Measurements from ENCODE around the gene PLA2G15.

The PLA2G15 gene

DNA sequence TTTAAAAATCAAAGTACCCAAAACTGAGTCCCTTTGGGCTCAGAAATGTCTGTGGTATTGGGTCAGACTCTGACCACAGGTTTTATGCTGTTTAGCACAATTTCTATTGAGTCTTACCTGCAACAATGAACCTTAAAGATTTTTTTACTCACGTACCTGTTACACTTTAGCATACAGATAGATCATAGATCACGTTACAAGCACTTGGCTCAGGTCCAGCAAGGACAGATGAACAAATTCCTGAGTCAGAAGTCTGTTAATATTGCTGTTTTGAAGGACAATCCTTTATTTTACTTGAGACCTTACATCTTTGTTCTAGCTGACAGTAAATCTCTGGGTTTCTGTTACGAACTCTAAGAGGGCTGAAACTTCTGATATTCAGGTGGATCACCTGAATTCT is 52.7 kb downstream of the PLA2G15 start:
- no peak overlapping the region for H3K27ac ChIP-seq (ENCODE audit: low read length)
- H3K27me3 ChIP-seq (ENCODE audit: insufficient read depth, low read length) = no peaks in the 10 kb centered on the region
- no peak overlapping the region for H3K4me3 ChIP-seq (ENCODE audit: low read length)
- no peaks in the 10 kb centered on the region for H3K4me1 ChIP-seq (ENCODE audit: insufficient read depth, low read length)
- H3K9me3 ChIP-seq (ENCODE audit: insufficient read depth, low read depth, low read length) = no peaks in the 10 kb centered on the region
- no peak overlapping the region for H3K9ac ChIP-seq (ENCODE audit: low read depth, low read length)
- H3K36me3 ChIP-seq (ENCODE audit: insufficient read depth, low read depth, low read length) = peaks cover 94% of the 10 kb centered on the region

- Histone ChIP-seq H3K36me3 (ENCODE audit: insufficient read depth, low read depth, low read length) (peaks cover 94% of the 10 kb centered on the region), H3K27ac (ENCODE audit: low read length) (no peak overlapping the region)
These were observed 53.1 kb downstream of the PLA2G15 start for GRCh38 chr16:68298312-68298711.

GRCh38 chr16:68298907-68299561 is 53.9 kb downstream of the PLA2G15 start:
- no peak overlapping the region for H3K27ac ChIP-seq (ENCODE audit: low read length)
- peaks cover 96% of the 10 kb centered on the region for H3K36me3 ChIP-seq (ENCODE audit: insufficient read depth, low read depth, low read length)

More at GRCh38 chr16:68298312-68298711, 53.1 kb downstream of the PLA2G15 start:
- Histone ChIP-seq H3K4me1 (ENCODE audit: insufficient read depth, low read length) (no peaks in the 10 kb centered on the region), H3K4me3 (ENCODE audit: low read length) (no peak overlapping the region), H3K9me3 (ENCODE audit: insufficient read depth, low read depth, low read length) (no peaks in the 10 kb centered on the region), H3K9ac (ENCODE audit: low read depth, low read length) (no peak overlapping the region), H3K27me3 (ENCODE audit: insufficient read depth, low read length) (no peaks in the 10 kb centered on the region)

DNA sequence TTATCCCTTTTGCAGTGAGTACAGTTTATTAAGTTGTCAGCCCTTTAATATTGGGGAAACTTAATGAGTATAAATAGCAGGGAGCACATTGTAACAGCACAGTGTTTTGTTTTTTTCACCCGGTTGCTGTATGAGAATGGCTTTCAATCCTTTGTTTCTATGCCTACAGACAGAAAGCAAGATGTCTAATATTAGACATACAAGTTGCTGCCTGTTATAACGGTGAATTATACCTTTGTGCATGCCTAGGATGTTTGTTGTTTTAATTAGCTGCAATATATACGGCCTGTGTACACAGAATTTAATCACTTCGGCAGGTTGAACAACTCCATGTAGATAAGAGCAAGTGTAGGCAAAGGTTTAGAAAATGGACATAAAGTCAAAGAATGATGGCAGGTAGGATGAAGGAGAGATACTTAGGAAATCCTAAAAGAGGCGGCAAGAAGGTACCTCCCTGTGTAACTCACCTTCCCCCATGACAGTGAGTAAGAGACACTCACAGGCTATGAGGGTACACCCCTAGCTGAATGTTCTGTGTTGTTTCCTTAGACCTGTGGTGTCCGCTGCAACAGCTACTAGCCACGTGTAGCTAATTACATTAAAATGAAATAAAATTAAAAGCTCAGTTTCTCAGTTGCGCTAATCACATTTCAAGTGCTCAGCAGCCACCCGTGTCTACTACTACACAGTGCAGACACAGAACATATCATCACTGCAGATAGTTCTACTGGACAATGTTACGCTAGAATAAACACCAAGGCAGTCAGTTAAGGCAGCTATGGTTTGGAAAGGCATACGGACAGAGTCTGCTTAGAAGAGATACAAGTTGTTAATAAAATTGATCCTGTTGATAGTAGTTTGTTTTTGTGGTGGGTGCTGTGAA is 54.6 kb downstream of the PLA2G15 start:
- Histone ChIP-seq H3K9ac (ENCODE audit: low read depth, low read length) (no peak overlapping the region), H3K4me1 (ENCODE audit: insufficient read depth, low read length) (no peaks in the 10 kb centered on the region), H3K27me3 (ENCODE audit: insufficient read depth, low read length) (no peaks in the 10 kb centered on the region), H3K36me3 (ENCODE audit: insufficient read depth, low read depth, low read length) (peaks cover 96% of the 10 kb centered on the region), H3K4me3 (ENCODE audit: low read length) (no peak overlapping the region), H3K27ac (ENCODE audit: low read length) (no peak overlapping the region), H3K9me3 (ENCODE audit: insufficient read depth, low read depth, low read length) (no peaks in the 10 kb centered on the region)

More at GRCh38 chr16:68298907-68299561, 53.9 kb downstream of the PLA2G15 start:
- H3K27me3 ChIP-seq (ENCODE audit: insufficient read depth, low read length) = no peaks in the 10 kb centered on the region
- H3K4me3 ChIP-seq (ENCODE audit: low read length) = no peak overlapping the region
- H3K9ac ChIP-seq (ENCODE audit: low read depth, low read length) = no peak overlapping the region
- no peaks in the 10 kb centered on the region for H3K9me3 ChIP-seq (ENCODE audit: insufficient read depth, low read depth, low read length)
- no peaks in the 10 kb centered on the region for H3K4me1 ChIP-seq (ENCODE audit: insufficient read depth, low read length)

- Histone ChIP-seq H3K36me3 (ENCODE audit: insufficient read depth, low read depth, low read length) (peaks cover 95% of the 10 kb centered on the region), H3K9ac (ENCODE audit: low read depth, low read length) (no peak overlapping the region), H3K4me3 (ENCODE audit: low read length) (no peak overlapping the region), H3K4me1 (ENCODE audit: insufficient read depth, low read length) (no peaks in the 10 kb centered on the region), H3K27me3 (ENCODE audit: insufficient read depth, low read length) (no peaks in the 10 kb centered on the region), H3K9me3 (ENCODE audit: insufficient read depth, low read depth, low read length) (no peaks in the 10 kb centered on the region), H3K27ac (ENCODE audit: low read length) (no peak overlapping the region)
These were observed 55.7 kb downstream of the PLA2G15 start for GRCh38 chr16:68300734-68301459.

- Histone ChIP-seq H3K9me3 (ENCODE audit: insufficient read depth, low read depth, low read length) (no peaks in the 10 kb centered on the region), H3K36me3 (ENCODE audit: insufficient read depth, low read depth, low read length) (peaks cover 67% of the 10 kb centered on the region)
These were observed 61.5 kb downstream of the PLA2G15 start for GRCh38 chr16:68306633-68307032.

GRCh38 chr16:68309799-68310198 is 64.6 kb downstream of the PLA2G15 start:
- H3K4me3 ChIP-seq (ENCODE audit: low read length) = peak overlapping the region; percentile 99
- H3K27me3 ChIP-seq (ENCODE audit: insufficient read depth, low read length) = no peaks in the 10 kb centered on the region
- H3K9ac ChIP-seq (ENCODE audit: low read depth, low read length) = peak overlapping the region; percentile 97; the same call in 1 of the 2 replicates
- no peak overlapping the region for H3K27ac ChIP-seq (ENCODE audit: low read length)
- H3K9me3 ChIP-seq (ENCODE audit: insufficient read depth, low read depth, low read length) = no peaks in the 10 kb centered on the region
- peaks cover 52% of the 10 kb centered on the region for H3K36me3 ChIP-seq (ENCODE audit: insufficient read depth, low read depth, low read length)
- peaks cover 6% of the 10 kb centered on the region; the same call in 1 of the 2 replicates for H3K4me1 ChIP-seq (ENCODE audit: insufficient read depth, low read length)

More at GRCh38 chr16:68306633-68307032, 61.5 kb downstream of the PLA2G15 start:
- no peak overlapping the region for H3K9ac ChIP-seq (ENCODE audit: low read depth, low read length)
- H3K4me3 ChIP-seq (ENCODE audit: low read length) = no peak overlapping the region
- peaks cover 6% of the 10 kb centered on the region; the same call in 1 of the 2 replicates for H3K4me1 ChIP-seq (ENCODE audit: insufficient read depth, low read length)
- no peak overlapping the region for H3K27ac ChIP-seq (ENCODE audit: low read length)
- no peaks in the 10 kb centered on the region for H3K27me3 ChIP-seq (ENCODE audit: insufficient read depth, low read length)

GRCh38 chr16:68310437-68310773 is 65.2 kb downstream of the PLA2G15 start:
- H3K4me1 ChIP-seq (ENCODE audit: insufficient read depth, low read length) = peaks cover 6% of the 10 kb centered on the region
- H3K27ac ChIP-seq (ENCODE audit: low read length) = peak overlapping the region; percentile 53
- peaks cover 49% of the 10 kb centered on the region for H3K36me3 ChIP-seq (ENCODE audit: insufficient read depth, low read depth, low read length)

More at GRCh38 chr16:68310437-68310773, 65.2 kb downstream of the PLA2G15 start:
- no peaks in the 10 kb centered on the region for H3K9me3 ChIP-seq (ENCODE audit: insufficient read depth, low read depth, low read length)
- H3K9ac ChIP-seq (ENCODE audit: low read depth, low read length) = peak overlapping the region; percentile 97
- H3K27me3 ChIP-seq (ENCODE audit: insufficient read depth, low read length) = no peaks in the 10 kb centered on the region
- peak overlapping the region; percentile 99 for H3K4me3 ChIP-seq (ENCODE audit: low read length)

Measured in iPS-20b (cell line).